ENCODE data around the gene LRRC17.

- TF ChIP-seq POLR2A (IDR thresholded peaks at IDR 0.05; ENCODE audit: low read depth, low read length) (no peak), CTCF (conservative IDR thresholded peaks at IDR 0.05; ENCODE audit: low read depth, low read length) (no peak), BHLHE40 (IDR thresholded peaks at IDR 0.05; ENCODE audit: low read depth, low read length) (no peak), NFE2L2 (IDR thresholded peaks at IDR 0.05; ENCODE audit: low read depth, low read length) (no peak), MXI1 (IDR thresholded peaks at IDR 0.05; ENCODE audit: borderline replicate concordance, low read depth, low read length) (no peak), RFX5 (IDR thresholded peaks at IDR 0.05; ENCODE audit: low read depth, low read length) (no peak), FOS (IDR thresholded peaks at IDR 0.05; ENCODE audit: low read depth, low read length) (no peak), ELK1 (IDR thresholded peaks at IDR 0.05; ENCODE audit: borderline replicate concordance, low read depth, low read length) (no peak), MAFK (IDR thresholded peaks at IDR 0.05; ENCODE audit: low read depth, low read length) (no peak), SMC3 (IDR thresholded peaks at IDR 0.05; ENCODE audit: low read depth, low read length) (no peak)
- TF ChIP-seq, protein P1, sequence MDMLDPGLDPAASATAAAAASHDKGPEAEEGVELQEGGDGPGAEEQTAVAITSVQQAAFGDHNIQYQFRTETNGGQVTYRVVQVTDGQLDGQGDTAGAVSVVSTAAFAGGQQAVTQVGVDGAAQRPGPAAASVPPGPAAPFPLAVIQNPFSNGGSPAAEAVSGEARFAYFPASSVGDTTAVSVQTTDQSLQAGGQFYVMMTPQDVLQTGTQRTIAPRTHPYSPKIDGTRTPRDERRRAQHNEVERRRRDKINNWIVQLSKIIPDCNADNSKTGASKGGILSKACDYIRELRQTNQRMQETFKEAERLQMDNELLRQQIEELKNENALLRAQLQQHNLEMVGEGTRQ (IDR thresholded peaks at IDR 0.05; ENCODE audit: low read depth, low read length), result no peak
Observed at GRCh38 chr7:102892631-102893278, 20.0 kb upstream of the LRRC17 start.

Data from IMR-90 (cell line).